Fibroblast of peridontal ligament (primary cell): ENCODE measurements around the gene PDZK1IP1.

Source experiments
- DNase-seq: peaks from one replicate; pipeline ENCODE4 v3.0.0-alpha.2; 2010; ENCODE audit errors: extremely low read depth

Gene PDZK1IP1, protein sequence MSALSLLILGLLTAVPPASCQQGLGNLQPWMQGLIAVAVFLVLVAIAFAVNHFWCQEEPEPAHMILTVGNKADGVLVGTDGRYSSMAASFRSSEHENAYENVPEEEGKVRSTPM

DNA sequence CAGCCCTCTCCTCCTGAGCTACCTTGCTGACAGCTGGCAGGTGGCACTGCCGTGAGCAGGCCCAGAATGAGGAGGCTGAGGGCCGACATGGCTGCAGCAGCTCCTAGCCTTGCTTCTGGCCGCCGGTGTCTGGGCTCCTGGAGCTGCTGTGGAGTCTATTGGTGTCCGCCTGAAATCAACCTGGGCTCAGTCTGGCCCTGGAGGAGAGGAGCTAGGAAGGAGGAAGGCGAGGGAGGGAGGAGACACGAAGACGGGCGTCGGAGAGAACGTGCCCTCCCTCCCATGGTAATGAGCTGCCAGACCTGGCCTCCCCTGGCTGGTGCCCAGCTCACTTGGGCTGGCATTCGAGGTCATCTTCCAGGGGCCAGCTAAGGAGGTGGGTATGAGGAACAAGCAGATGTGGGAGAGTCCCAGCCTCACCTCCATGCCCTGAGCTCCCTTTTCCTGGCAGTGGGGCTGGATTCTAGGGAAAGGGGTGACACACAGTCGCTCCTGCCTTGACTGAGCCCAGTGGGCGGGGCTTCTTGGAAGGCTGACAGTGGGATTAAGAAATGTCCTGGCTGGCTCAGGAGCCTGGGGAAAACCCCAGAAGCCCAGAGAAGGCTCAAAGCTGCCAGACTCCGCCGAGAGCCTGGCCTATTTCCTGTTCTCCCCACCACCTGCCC, at the start of gene PDZK1IP1:
TSS of gene PDZK1IP1 (minus strand) at position 193 of the 665 bp plus-strand sequence. CDS start at position 89, 104 bp downstream.
- DNase-seq = peak; percentile 28

DNA sequence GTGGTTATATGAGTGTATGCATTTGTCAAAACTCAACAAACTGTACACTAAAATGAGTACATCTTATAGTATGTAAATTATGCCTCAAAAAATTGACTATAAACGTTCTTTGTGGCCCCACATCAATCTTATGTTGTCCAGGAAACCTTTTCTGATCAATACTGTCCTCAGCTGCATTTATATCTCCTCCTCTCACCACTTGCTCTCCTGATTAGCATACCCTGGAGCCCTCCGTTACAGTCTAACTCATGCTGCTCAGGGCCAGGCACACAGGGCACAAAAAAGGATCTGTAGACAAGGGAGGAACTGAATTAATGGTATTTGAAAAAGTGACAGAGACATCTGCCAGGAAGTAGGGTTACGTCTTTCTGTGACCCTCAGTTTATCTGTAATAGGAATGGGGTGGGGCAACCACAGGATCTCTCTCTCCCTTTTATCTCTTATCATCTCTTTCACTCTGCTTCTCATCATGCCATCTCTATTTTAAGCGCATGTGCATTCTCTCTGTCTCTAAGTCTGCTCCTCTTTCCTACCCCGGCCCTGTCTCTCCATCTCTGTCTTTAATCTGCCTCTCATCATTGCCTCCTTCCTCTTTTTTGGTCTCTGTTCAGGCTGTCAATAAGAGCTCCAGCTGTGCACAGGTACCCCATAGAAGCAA, 49.2 kb upstream of the PDZK1IP1 start:
- DNase-seq = no peak

DNA sequence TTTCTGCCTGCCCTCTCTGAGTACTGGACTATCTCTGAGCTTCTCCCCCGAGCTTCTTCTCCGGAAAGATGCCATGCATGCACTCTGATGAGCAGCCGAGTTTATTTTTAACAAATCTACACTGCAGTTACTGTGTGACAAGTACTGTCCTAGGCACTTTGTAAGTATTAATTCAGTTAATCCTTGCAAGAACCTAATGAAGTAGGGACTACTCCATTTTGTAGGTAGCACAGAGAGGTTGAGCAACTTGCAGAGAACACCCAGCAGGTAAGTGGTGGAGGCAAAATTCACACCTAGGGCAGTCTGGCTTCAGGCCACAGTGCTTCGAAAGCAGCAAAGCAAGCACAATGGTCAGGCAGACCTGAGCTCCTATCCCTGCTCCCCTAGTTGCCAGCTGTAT, 46.0 kb upstream of the PDZK1IP1 start:
- DNase-seq = no peak

DNA sequence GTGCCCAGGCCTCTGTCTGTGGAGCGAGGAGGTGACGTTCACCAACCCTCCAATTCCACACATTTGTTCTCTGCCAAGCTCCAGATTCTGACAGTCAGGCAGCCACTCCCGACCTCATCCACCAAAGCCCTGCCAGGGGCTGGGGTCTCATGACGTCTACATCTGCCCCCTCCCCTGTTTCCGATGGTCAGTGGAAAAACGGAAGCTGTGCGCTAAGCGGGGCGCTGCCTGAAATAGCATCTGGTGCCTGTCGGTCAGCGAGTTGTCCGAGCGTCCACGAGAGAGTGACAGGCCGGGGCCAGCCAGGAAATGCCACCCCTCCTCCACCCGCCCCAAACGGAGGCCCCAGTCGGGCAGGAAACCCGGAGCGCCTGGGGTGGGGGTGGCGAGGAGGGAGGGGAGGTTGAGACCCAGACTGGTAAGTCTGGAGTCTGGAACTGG, 45.4 kb upstream of the PDZK1IP1 start:
- DNase-seq = no peak

DNA sequence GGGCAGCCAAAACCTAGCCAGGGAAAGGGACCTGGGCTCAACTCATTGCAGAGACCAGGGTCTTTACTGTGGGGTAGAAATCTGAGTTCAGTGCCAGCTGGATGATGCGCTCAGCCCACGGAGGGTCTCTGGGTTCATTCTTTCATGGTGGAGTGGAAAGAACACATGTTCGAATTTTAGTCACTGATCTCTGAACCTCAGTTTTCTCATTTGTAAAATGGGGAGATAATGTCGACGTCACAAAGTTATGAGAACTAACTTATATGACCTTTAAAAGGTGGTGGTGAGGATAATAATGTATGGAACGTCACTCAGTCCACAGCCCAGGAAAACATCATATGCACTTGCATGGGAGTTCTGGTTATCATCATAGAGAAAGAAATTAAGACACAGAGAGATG, 43.4 kb upstream of the PDZK1IP1 start:
- no peak for DNase-seq

DNA sequence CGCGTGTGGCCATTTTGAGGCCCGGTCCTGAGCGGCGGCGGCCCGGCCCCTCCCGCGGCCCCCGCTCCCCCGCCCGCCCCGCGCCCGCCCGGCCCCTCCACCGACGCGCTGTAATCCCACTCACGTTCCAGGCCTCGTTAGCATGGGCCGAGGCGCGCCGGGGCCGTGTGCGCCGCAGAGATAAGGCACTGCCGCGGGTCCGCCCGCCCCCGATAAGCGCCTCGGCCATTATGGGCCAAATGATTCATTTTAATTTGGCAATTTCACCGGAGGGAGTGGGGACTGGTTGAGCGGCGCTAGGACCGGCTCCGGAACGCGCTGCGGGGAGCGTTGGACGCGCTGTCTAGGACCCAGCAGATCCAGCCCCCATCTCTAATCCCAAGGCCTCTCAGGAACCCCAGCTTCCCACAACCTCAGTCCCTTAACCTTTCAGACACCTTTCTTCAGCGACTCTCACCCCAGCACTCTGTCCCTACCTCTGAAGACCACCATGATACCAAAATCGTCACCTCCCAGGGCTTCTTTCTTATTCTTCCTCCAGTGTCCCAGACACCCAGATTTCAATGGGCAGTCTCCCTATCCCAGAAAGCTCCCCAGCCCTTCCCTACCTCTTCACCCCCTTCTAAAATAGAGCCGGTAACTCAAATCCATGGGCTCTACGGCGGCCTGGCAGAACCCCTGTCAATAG, 42.5 kb upstream of the PDZK1IP1 start, which contains the start of gene TAL1:
TSS of gene TAL1 (minus strand) at position 39 of the 688 bp plus-strand sequence. CDS start 6,337 bp downstream, outside the sequence.
- DNase-seq = no peak

DNA sequence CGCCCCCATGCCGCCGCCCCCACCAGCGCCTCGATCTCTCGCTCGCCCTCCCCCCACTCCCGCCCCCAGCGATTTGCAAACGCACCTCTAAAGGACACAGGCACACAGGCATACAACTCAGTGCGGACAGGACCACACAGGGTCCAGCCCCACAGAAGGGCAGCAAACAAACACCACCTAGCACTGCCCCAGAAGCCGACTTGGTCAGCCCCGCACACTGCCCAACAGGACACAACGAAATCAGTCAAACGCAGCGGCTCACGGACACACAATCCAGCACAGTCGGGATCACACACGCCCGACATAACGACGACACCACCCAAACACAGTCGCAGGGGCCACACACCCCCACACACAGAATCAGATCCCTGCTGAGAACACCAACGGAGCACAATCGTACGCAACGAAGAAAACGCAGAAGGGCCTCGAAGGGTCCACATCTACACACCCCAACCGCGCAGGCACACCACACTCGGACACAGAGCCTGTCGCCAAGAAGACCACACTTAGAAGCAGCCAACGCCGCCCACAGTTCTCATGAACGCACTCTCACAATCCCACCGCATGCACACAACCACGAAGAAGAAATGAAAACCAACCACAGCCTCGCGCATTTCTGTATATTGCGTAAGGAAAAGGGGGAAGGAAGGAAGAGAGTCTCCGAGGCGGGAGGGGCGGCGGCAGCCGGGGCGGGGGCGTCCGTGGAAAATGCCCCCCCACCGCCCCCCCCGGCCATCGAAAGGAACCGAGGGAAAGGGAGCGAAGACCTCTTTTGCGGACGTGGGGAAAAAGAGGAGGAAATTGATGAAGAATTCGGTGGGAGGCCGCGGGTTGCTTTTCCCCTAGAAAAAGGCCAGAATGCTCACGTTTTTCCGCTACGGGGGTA, 41.7 kb upstream of the PDZK1IP1 start:
- peak; percentile 36 for DNase-seq

DNA sequence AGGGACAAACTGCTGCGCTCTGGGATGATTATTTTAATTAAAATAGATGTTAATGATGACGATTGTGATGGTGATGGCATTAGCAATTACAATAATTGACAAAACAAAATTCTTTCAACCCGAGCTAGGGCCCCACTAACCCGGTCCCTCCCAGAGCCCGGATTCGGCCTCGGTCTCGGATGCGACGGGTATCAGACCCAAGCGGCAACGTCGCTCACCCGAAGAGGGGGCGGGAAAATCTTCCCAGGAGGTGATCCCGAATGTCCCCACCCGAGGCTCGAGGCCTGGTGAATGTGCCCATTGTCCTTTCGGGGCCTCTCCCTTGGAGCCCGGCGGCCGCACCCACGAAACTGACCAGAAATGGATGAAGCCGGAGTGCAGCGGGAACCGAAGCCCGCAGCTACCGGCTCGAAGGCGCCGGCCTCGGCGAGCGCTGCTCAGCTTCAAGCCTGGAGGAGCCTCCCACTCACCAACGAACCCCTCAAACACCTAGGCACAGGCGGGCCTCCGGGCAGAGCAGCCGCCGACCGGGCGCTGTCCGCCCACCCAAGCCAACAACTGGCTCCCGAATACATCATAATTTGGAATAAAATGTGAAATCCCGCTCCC, 41.0 kb upstream of the PDZK1IP1 start:
- DNase-seq = no peak

DNA sequence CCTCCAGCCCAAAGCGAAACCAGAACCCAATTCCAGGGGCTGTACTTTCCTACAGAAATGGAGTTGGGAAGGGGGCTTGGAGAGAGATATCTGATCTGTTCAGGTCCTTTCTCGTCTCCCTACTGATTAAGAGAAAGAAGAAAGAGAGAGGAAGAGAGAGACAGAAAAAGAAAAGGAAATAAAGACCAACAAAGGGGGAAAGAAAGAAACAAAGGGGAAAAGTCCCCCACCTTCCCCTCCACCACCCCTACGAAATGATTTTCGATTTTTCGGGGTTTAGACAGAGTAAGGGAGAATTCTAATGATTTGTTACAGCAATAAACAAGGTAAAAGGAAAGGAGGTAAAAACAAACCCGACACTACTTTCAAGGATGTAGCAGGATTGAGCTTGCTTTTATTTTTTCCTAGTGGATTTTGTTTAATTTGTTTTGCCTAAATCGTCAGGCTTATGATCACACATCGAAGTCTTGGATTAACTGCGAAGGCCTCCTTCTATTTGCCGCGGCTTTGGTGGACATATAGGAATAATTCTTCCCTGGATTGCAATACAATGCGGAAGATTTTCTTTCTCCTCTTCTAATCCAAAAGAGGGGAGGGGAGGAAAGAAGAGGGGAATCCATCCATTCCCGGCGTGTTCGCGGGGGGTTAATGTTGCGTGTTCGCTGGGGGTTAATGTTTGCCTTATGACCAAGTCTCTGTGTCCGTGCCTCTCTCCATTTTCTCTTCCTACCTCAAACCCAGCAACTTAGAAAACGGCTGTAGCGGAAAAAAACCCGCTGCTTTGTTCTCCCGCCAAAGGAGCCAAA, 40.3 kb upstream of the PDZK1IP1 start:
- peak; percentile 5 for DNase-seq

DNA sequence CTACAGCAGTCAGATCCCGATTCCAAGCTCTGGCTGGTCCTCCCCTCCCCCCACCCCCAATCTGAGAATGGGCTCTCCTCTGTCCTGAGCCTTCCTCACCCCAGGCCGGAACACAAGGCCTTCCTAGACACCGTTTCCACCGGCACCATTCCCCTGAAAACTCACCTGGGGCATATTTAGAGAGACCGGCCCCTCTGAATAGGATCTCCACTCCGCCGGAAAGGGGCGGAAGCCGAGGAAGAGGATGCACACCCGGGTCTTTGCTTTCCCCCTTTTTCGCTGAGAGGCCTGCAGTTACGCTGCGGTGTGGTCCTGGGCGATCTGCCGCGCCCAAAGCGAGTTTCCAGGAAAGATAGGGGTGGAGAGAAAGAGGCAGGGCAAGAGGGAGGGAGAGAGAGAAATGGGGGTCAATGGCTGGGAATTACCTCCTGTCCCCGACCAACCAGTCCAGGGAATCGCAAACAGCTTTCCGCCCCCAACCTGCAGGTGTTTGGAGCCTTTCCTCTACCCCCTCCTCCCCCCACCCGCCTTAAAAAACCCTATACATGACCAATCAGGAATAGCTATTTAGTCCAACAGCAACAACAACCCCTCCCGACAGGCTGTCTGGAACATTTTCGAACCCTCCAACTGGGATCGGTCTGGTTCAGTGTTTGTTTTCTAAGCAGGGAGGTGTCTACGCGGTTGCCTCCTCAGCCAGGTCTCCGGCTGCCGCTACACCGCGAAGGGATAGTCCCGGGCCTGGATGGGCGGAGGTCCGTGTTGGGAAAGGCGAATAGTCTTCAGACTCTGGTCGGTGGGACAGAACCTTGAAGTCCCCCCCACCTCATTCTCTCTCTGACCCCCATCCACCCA, 39.4 kb upstream of the PDZK1IP1 start:
- DNase-seq = no peak

DNA sequence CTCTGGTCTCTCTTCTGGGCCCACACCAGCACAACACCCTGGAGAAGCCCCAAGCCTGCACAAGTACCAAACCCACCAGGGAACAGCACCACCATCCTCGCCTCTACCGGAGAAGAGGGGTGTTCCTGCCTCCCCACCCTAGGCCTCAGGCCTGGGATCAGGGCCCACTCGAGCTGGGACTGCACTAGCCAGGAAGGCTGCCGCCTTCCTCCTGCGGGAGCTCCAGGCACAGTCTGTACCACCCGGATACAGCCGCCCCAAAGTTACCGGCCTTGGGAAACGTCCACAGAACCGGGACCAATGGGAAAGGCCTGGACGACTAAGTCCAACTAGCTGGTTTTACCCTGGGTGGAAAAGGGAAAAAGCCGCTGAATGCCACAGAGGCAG, 38.8 kb upstream of the PDZK1IP1 start:
- no peak for DNase-seq

DNA sequence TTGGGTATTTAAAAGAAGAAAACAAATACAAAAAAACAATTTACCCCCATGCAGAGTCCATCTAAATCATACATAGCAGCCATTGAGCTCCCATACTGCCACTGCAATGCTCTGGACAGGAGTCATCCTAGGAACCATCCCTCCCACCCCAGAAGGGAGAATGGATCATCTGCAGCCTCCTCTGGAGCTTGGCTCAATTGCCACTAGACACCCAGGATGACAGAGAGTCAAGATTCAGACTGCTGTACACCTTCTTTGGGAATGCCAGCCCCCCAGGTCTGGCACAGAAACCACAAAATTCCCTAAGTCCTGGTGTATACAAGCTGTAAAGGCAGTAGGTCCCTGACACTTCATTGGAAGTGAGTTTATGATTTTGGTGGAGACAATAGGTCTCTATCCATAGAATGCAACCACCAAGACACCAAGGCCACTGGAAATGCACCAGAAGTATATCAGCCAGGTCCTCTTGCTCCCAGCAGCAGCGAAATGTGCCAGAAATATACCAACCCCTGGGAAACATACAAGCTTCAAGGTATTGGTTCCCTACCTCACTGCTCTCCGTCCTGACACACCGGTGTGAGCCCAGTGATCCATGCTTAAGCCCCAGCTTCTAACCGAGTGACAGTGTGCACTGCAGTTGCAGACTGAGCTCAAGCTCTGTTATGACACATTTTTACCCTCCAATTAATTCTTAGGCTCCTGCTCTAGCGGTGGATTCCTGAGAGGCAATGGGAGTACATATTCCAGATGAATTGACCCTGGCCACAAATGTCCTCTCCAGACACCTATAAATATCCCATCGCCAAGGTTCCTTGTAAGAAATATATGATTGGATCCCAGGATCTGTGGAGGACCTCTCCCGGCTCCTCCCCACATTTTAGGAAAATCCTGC, 37.8 kb upstream of the PDZK1IP1 start:
- DNase-seq = no peak

DNA sequence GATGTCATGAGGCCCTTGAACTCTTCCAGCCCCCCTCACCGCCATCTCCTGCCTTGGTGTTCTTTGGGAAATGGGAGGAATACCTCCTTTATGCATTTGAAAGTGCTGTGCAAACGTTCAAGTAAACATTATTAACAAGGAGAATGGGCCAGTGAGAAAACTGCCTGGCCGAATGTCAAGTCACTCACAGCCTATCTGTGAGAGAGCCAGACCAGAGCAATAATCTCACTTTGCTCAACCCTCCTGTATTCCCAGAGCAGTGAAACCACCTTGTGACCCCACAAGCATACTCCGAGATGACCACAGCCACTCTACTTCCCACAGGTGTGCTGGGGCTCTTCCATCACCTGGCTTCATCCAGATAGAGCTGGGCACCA, 37.0 kb upstream of the PDZK1IP1 start:
- DNase-seq = no peak

DNA sequence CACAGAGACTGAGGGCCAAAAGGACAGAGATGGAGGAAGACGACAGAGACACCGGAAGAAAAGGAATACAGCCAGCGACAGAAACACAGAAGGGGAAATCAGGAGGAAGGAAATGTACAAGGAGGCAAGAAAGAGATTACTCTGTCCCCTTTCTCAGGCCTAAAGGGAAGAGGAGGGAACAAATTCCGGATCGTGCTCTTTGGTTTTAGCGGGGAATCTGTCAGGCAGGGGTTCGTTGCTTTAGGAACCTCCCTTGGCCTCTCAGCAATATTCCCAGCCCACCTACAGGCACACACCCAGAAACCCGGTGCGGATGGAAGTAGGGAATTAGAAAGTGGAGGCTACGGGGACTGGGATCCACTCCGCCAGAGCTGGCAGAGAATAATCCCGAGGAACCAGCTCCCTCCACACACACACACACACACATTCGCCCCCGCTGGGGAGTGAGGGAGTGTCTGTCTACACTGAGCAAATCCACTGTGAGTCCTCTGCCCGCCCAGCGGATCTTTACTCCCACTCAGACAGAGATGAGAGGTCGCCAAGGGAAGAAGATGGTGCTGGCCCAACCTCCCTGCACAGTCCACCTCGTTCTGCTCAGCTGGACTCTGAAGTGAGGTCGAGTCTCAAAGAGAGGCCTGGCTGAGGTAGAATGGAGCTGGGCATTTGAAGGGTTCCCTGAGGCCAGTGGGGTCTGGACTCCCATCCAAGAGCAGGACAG, 36.4 kb upstream of the PDZK1IP1 start:
- DNase-seq = no peak

DNA sequence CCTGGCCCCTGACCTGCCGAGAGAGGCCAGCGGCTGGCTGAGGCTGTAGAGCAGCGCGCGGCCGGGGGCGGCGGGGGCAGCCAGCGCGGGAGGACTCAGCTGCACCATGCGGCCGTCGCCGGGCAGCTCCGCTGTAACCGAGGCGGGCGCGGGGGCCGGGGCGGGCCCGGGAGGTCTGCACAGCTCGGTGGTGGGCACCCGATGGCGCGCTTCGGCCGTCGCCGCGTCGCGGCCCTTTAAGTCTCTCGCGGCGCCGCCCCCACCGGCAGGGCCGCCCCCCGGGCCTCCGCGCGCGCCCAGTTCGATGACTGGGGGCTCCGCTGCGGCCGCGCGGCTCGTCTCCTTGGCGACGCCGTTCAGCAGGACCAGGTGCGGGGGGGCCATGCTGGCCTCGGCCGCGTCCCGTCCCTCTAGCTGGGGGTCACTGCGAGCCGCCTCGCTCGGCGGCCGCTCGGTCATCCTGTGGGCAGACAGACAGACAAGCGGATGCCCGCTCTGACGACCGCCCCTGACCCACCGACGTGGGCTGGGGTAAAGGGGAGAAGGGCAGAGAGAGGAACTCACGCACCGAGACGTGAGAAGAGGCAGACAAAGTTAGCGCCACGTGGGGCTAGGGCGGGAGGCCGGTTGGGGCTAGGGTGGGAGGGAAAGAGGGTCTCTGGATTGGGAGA, 35.7 kb upstream of the PDZK1IP1 start:
- no peak for DNase-seq

DNA sequence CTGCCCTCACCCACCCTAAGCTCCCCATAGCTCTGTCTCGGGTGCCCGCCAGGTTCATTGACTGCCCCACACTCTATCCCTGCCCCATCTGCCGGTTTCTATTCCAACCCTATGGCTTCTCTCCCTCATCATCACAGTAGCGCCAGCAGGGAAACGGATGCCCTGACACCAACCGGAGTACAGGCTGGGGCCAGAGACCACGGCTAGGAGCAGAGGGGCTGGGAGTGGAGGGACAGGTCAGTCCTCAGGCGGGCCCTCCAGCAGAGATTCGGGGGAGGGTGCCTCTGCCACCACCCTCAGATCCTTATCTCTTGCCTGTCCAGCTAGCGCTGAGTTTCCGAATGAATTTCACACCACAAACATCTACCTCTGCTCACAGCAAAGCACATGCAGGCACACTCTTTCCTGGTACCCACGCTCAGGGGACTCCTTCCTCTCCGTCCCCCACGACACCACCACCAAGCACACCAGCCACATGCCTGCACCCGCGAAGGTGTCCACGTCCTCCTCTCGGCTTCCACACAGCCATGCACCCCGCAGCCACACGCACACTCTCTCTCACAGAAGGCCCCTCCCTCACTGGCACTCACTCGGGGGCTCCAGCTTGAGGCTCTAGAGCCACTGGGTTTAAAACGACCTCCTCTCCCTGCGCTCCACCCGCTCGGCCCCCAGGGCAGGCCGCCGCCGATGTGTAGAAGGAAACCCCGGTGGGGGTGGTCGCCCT, 35.0 kb upstream of the PDZK1IP1 start:
- no peak for DNase-seq
